ENCODE measurements around the gene ABCF1. TPM values are rescaled to one million over a fixed set of nuclear protein-coding genes. Genes with fewer than 3 reads are reported as not detected.
"Not testable (repeated sequence)": the region's sequence is repeated elsewhere in the genome, so short reads cannot be mapped to it uniquely, and the experiment has no call there.

Gene ABCF1
- polyA plus RNA-seq, 1 donor = 46.5 TPM

DNA sequence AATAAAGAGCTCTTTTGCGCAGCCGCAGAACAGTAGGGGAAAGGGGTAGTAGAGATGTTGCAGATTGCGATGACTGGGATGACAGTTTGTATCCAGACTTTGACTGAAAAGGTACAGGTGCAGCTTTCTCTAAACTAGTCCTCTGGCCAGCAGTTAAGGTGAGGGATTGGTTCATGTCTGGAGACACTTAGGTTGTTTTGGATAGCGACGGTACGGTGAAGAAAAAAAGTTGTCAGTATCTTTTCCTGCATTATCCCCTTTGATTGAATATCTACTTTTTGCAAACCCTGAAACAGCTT is 13.6 kb upstream of the ABCF1 start:
- peak; percentile 26 for DNase-seq (ENCODE audit: low read depth)

DNA sequence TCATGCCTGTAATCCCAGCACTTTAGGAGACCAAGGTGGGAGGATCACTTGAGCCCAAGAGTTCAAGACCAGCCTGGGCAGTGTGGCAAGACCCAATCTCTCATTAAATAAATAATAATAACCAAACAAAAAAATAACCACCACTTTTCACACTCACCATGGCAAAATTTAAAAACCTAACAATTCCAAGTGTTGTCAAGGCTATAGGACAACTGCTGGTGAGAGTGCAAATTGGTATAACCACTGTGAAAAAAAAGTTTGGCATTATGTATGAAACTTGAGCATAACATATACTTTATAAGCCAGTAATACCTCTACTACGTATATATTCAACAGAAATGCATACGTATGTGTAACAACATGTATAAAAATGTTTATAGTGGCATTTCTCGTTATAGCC is 10.3 kb upstream of the ABCF1 start:
- DNase-seq (ENCODE audit: low read depth) = no peak

DNA sequence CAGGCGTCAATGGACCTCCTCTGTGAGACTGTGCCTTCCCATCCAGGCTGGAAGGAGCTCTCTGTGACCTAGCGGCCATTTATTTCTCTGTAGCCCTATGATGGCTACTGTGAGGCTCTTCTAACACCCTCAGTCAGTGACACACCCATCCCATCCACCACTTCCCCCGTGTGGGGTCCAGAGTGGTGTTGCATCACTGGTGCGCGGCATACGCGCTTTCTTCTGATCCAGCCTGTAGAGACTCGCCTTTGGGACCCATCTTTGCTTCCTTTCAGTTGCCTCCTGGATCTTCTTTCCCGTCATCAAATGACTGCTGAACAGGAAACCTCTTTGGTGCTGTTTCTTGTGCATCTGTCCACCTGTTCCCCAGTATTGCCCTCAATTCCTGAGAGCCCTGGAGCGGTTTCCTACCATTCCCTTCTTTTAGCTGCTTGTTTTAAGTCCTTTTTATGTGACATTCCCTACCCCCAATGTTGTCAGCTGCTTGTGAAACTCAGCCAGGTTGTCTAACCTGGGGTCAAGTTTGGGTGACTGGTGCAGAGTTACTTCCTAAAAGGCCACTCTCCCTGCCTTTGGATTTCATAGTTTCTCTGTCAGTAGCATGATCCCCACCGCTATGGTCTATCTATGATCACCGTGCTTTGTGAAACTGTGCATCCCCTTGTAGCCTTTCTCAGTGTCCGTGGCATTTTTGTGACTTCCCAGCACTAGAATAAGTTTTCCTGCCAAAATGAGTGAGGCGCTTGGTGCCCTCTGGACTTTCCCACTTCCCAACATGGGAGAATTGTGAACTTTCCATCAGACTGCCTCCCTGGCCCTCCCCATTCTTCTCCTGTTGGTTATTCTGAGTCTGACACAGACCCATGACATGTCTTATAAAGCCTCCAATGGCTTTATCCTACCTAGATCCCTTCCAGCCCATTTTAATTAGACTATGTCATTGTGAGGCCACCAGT is 8.5 kb upstream of the ABCF1 start:
- no peak for DNase-seq (ENCODE audit: low read depth)

DNA sequence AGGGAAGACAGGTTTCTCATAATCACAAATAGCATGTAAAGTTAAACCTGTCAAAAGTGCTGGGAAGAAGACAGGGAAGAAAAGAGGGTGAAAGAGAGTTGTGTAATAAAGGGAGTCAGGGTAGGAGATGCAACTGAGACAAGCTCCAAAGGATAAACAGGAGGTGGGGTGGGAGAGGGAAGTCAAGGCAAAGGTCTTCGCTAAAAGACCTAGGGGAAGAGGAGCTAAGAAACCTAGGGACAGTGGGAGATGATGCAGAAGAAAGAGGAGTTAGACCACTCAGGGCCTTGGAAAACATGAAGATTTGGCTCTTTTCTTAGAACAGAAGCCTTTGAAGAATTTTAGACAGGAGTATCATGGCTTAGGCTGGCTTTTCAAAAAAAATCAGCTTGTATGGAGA is 7.1 kb upstream of the ABCF1 start:
- no peak for DNase-seq (ENCODE audit: low read depth)

DNA sequence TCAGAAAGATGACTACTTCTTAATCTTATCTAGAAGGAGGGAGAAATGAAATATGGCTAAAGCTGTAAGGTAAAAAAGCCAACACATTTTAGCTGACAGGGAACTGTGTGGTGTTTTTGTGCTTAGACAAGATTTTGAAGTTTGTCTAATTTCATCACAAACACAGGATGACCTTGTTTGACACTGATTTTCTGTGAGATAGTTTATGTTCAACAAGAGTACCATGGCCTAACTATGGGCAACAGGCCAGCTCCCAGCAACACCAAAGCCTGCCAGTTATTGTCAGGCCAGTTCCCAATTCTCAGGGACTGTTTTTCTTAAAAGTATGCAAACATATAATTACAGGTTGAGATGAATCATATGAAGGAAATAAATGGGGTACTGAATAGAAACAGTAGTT is 5.5 kb upstream of the ABCF1 start:
- no peak for DNase-seq (ENCODE audit: low read depth)

DNA sequence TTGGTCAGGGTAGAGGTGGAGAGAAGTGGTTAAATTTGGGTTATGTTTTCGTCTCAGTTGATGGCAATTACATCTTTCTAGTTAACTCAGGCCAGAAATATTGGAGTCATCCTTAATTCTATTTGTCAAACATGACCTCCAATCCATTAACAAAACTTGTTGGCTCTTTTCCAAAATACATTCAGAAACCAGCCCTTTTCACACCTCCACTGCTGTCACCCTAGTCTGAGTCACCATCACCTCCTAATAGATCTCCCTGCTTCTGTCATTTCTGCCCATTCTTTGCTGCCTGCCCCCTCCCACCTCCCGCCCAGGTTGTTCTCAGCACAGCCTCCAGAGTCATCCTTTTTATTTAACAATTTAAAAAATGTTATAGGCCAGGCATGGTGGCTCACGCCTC is 3.0 kb upstream of the ABCF1 start:
- DNase-seq (ENCODE audit: low read depth) = no peak

DNA sequence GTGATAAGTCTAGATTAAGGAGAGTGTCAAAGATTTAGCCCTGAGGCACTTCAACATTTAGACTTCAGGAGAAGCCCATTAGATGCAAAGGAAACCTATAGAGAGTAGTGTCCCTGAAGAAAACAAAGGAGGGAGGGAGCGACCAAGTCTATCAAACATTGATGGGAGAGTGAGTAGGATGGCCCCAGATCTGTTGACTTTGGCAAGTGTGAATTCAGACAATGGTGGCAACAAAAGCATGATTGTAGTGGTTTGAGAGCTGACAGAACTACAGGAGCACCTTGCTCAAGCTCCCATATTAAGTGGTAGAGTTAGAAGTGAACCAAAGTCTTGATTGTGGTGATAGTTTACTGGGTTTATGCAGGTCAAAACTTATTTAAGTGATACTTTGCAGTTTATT is 979 bp upstream of the ABCF1 start:
- no peak for DNase-seq (ENCODE audit: low read depth)

DNA sequence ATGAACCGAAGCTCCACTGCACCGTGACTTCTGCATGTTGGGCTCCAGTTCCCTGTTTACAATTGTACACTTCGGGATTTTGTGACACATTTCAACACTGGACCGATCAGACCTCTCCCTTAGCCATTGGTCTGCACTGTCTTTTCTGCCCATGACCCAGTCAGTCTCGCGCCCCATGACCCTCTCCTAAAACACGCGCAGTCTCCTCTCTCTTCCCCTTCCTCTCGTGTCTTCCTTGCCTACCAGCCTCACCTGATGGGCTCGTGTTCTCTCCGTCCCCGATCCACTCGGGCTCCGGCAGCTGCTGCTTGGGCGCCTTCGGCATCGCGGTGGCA is 535 bp upstream of the ABCF1 start:
- DNase-seq (ENCODE audit: low read depth) = no peak

DNA sequence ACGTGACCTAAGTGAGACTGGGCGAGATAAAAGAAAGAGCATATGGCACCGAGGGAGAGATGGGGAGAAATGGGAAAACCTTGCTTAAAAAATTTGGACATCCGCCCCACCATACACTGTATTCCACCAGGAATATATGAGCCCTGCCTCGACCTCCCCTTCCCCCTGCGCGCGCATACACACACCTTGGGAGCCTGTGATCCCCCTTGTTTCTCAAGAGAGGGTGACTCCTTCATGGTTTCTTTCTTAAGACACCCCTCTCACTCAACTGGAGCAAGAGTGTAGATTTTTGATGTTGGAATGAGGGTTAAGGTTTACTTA is 480 bp downstream of the ABCF1 start:
- no peak for DNase-seq (ENCODE audit: low read depth)

DNA sequence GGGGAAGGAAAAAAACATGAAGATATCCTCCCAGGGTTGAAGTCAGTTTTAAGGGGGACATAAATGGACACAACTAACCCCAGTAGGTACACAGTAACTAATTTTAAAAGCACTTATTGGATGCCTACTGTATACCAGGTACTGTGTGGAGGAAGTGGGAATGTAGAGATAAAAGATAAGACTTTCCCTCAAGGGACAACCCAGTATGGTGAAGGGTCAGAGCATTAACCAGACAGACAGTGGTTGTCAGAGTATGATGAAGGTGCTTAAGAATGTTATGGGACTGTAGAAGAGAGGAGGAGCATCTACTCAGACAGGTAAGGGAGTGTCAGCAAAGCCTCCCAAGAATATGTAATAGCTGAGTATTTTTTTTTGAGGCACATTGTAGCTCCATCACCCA is 906 bp downstream of the ABCF1 start:
- no peak for DNase-seq (ENCODE audit: low read depth)

DNA sequence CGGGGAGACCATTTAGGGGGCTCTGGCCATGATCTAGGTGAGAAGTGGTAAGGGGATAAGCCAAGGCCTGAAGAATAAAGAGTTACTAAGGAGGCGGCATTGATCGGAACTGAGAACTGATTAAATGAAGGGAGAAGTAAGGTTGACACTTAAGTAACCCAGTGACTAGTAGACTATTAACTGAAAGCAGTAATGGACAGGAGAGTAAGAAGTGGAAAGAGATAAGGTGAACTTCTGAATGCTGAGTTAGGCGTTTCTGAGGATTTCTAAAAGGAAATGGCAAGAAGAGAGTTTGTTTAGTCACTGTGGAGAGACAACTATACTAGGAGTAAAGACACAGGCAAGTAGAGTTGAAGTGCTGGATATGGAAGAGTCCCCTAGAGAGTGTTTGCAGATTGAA is 1.9 kb downstream of the ABCF1 start:
- DNase-seq (ENCODE audit: low read depth) = no peak

DNA sequence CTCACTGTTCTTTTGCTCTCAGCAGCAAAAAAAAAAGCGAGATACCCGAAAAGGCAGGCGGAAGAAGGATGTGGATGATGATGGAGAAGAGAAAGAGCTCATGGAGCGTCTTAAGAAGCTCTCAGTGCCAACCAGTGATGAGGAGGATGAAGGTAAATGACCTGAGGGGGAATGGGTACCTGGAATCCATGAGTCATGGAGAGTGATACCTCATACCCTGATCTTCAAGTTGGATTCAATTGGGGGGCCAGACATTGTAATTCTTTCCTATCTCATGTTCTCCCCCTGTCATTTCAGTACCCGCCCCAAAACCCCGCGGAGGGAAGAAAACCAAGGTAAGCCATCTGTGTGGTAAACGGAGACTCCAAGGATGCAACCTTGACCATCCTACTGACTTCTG is 6.8 kb downstream of the ABCF1 start:
- no peak for DNase-seq (ENCODE audit: low read depth)

DNA sequence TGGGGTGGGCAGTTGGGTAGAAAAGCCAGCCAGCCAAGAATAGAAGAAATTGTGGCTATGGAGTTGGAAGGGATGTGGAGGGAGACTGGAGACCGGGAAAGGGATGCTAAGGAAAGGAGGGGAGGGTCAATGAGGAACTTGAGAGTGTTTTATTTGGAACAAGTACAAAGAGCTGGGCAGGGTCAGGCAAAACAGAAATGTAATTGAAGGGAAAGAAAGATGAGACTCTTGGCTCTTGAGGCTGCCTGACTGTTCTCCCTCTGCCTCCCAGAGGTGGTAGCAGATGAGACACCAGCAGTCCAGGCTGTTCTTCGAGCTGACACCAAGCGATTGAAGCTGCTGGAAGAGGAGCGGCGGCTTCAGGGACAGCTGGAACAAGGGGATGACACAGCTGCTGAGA is 12.7 kb downstream of the ABCF1 start:
- no peak for DNase-seq (ENCODE audit: low read depth)

DNA sequence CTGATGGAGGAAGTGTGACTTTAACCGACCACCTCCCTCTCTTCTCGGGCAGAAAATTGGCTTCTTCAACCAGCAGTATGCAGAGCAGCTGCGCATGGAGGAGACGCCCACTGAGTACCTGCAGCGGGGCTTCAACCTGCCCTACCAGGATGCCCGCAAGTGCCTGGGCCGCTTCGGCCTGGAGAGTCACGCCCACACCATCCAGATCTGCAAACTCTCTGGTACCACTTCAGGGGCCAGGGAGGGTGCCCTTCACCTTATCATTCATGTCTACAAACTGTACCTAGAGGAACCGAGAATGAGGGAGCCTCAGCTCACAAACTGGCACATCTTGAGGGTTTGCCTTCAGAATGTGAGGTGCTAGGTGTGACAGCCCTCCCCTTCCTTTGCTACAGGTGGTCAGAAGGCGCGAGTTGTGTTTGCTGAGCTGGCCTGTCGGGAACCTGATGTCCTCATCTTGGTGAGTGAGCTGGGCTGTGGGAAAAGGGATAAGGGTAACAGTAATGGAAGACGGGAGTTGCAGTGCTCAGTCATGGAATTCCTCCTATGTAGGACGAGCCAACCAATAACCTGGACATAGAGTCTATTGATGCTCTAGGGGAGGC is 18.6 kb downstream of the ABCF1 start:
- no peak for DNase-seq (ENCODE audit: low read depth)

DNA sequence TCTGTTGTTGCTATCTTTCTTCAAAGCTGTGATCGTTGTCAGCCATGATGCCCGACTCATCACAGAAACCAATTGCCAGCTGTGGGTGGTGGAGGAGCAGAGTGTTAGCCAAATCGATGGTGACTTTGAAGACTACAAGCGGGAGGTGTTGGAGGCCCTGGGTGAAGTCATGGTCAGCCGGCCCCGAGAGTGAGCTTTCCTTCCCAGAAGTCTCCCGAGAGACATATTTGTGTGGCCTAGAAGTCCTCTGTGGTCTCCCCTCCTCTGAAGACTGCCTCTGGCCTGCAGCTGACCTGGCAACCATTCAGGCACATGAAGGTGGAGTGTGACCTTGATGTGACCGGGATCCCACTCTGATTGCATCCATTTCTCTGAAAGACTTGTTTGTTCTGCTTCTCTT is 19.3 kb downstream of the ABCF1 start:
- no peak for DNase-seq (ENCODE audit: low read depth)

DNA sequence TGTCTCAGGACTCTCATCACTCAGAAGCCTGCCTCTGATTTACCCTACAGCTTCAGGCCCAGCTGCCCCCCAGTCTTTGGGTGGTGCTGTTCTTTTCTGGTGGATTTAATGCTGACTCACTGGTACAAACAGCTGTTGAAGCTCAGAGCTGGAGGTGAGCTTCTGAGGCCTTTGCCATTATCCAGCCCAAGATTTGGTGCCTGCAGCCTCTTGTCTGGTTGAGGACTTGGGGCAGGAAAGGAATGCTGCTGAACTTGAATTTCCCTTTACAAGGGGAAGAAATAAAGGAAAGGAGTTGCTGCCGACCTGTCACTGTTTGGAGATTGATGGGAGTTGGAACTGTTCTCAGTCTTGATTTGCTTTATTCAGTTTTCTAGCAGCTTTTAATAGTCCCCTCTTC is 19.8 kb downstream of the ABCF1 start:
- DNase-seq (ENCODE audit: low read depth) = no peak

DNA sequence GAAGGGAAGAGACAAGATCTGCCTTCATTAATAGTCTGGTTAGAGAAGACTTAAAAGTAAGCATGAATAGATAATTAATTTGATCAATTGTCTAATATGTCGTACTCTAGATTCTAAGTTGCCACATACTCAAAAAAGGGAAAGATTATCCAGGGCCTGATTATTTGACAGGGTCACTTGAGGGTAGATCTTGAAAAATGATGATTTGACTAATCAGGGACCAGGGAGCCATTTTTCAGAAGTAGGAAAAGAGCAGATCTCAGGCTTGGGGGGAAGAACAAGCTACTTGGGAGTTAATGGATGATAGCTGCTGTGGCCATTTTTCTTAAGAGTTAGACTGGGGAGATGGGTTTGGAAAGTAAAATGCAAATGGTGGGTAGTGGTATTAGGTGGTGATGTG is 21.0 kb downstream of the ABCF1 start:
- DNase-seq (ENCODE audit: low read depth) = no peak

DNA sequence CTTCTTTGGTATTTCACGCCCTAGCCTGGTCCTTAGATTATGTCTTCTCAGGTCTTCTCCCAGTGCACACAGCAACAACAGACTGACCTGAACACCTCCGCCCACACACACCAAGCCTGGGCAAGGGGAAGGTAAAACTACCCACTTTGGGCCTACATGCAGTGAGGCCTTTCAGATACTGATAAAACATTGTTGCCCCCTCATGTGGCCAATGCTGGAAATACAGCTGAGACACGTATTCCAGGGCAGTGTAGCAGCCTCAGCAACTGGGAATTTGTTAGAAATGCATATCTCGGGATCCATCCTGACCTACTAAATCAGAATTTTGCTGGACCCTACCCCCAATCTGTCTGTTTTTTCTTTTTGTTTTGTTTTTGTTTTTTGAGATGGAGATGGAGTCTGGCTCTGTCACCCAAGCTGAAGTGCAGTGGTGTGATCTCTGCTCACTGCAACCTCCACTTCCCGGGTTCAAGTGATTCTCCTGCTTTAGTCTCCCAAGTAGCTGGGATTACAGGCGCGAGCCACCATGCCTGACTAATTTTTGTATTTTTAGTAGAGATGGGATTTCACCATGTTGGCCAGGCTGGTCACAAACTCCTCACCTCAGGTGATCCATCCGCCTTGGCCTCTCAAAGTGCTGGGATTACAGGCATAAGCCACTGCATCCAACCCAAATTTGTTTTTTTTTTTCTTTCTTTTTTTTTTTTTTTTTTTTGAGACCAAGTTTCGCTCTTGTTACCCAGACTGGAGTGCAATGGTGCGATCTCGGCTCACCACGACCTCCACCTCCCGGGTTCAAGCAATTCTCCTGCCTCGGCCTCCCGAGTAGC is 26.3 kb downstream of the ABCF1 start:
- not testable (repeated sequence) for DNase-seq (ENCODE audit: low read depth)

DNA sequence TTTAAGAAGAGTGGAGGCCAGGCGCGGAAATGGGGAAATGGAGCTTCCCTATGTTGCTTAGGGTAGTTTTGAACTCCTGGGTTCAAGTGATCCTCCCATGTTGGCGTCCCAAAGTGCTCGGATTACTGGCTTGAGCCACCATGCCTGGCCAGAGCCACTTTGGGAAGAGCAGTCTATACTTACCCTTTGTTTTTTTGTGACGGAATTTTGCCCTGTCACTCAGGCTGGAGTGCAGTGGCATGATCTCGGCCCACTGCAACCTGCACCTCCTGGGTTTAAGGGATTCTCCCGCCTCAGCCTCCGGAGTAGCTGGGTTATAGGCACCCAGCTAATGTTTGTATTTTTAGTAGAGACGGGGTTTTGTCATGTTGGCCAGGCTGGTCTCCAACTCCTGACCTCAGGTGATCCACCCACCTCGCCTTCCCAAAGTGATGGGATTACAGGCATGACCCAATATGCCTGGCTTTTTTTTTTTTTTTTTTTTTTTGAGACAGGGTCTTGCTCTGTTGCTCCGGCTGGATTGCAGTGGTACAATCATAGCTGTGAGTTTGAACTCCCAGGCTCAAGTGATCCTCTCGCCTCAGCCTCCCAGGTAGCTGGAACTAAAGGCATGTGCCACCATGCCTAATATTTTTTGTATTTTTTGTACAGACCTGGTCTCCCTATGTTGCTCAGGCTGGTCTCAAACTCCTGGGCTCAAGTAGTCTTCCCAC is 27.8 kb downstream of the ABCF1 start:
- DNase-seq (ENCODE audit: low read depth) = no peak

DNA sequence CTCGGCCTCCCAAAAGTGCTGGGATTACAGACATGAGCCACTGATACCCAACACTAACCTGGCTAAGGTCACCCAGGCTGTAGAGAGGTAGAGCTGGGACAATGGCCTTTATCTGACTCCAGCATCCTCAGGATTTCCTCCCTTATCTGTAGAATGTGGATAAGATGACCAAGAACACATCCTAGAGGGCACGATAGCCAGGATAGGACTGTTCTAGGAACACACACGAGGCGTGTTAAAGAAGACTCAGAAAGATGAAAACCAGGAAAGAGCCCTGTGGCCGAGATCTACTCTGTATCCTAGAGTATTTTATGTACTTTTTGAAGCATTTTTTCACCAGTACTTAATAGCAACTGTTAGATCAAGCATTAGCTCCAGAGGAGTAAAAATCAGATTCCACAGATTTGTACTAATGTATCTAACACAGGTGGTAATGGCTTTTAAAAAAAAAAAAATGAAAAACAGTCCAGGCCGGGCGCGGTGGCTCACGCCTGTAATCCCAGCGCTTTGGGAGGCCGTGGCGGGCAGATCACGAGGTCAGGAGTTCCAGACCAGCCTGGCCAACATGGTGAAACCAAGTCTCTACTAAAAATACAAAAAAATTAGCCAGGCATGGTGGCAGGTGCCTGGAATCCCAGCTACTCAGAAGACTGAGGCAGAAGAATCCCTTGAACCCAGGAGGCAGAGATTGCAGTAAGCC is 28.5 kb downstream of the ABCF1 start:
- DNase-seq (ENCODE audit: low read depth) = no peak

DNA sequence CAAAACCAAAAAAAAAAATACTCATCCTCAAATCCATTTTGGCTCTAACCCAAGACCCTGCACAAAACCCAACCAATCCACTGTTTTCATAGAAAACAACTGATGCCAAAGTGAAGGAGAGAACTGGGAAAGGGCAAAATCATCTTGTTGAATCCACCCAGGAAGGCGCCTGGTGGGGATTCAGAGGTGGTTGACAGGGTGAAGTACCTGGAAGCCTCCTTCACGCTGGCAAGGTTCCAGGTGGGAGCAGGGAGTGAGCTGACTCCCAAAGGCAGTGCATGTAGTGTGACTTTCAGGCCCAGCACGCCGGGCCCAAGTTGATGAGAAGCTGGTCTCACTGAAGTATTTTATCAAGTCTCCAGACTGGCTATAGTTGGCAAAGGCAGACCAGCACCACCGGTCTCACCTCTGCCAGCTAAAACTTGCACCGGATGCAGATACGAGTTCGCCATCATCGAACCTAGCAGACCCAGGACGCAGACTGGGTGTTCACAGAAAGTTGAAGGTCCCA is 29.3 kb downstream of the ABCF1 start:
- no peak for DNase-seq (ENCODE audit: low read depth)

DNA sequence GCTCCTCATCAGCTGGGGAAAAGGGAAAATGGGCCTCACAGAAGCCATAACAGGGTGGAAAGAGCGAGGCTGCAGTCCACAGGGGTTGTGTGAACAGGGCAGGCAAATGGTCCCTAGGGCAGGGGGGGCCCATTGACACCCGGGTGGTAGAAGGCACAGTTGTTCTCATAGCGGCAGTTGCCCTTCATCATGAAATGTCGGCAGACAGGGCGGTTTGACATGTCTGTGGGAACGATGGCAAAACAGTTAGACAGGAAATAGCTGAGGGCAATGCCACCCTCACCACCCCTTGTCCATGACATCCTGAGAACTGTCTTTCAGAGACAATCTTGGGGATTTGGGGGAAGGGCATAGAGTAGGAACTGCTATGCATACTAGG is 30.2 kb downstream of the ABCF1 start:
- DNase-seq (ENCODE audit: low read depth) = no peak
